AG04450 (cell line): ENCODE measurements around the gene PAN3. TPM values are rescaled to one million over a fixed set of nuclear protein-coding genes. Genes with fewer than 3 reads are reported as not detected.
"Not testable (repeated sequence)": the region's sequence is repeated elsewhere in the genome, so short reads cannot be mapped to it uniquely, and the experiment has no call there.

Experiments used
- CTCF ChIA-PET: fragments of 300-600, 350-600 bp; formaldehyde crosslinking; extraction: SDS; loops from one replicate; lab custom pipeline; 2022; ENCODE audit warnings: antibody characterized with exemption, inconsistent platforms; lab: Charles Lee
- POLR2A ChIA-PET: fragments of 350-600 bp; formaldehyde crosslinking; extraction: SDS; loops from one replicate; lab custom pipeline; 2021; ENCODE audit warnings: antibody characterized with exemption, inconsistent platforms; lab: Yijun Ruan, JAX
- DNase-seq: peaks from one replicate; pipeline ENCODE4 v3.0.0-alpha.2; 2011; ENCODE audit warnings: low read depth, low spot score
- H3K27ac ChIP-seq: one replicate; pipeline ENCODE4 v1.5.1; 2012; ENCODE audit warnings: low read depth, low read length, control low read depth
- H3K27me3 ChIP-seq: one replicate; pipeline ENCODE4 v1.6.0; 2012; ENCODE audit warnings: low read length; ENCODE audit not compliant: control insufficient read depth, insufficient read depth
- H3K4me3 ChIP-seq: 2 replicates; pipeline ENCODE4 v1.5.1; 2011; ENCODE audit warnings: mild to moderate bottlenecking, low read depth, low read length, control low read depth
- H3K9me3 ChIP-seq: 2 replicates; pipeline ENCODE4 v1.5.1; 2012; ENCODE audit warnings: low read length; ENCODE audit not compliant: control insufficient read depth, insufficient read depth
- polyA plus RNA-seq: library from polyadenylated mRNA; depleted of rRNA; stranded (reverse); fragments of >200 nt; gene quantifications from 2 replicates; pipeline ENCODE4 v1.2.3, GENCODE V29; 2011
- TF ChIP-seq, protein P1 (sequence below): IDR thresholded peaks from 2 replicates; pipeline ENCODE4 v1.5.1; 2011; ENCODE audit warnings: low read depth, low read length, control low read depth, inconsistent platforms

The PAN3 gene
- polyA plus RNA-seq, 1 experiment = 17.8 TPM

DNA sequence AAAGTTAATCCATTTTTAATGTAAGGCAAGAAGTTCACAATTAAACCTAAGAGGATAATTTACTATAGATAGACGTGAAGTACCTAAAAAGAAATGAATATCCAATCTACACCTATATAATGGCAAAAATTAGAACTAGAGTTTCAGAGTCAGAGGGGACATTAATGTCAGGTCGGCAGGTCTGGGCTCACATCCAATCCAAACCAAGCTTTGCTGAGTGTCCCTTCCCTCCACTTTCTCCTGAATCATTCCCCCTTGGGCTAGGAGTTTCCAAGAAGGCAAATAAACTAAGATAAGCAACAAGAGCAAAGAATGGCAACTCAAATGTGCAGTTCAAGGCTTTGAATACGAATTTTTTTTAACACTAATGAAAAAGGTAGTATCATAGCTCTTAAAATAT lies 40.8 kb upstream of the PAN3 start:
- Histone ChIP-seq H3K4me3 (no peak overlapping the region), H3K9me3 (no peaks in the 10 kb centered on the region), H3K27ac (no peak overlapping the region), H3K27me3 (peaks cover 42% of the 10 kb centered on the region)
- CTCF ChIA-PET = no interaction called here
- no peak for DNase-seq
- POLR2A ChIA-PET = no interaction called here
- TF ChIP-seq, protein P1, sequence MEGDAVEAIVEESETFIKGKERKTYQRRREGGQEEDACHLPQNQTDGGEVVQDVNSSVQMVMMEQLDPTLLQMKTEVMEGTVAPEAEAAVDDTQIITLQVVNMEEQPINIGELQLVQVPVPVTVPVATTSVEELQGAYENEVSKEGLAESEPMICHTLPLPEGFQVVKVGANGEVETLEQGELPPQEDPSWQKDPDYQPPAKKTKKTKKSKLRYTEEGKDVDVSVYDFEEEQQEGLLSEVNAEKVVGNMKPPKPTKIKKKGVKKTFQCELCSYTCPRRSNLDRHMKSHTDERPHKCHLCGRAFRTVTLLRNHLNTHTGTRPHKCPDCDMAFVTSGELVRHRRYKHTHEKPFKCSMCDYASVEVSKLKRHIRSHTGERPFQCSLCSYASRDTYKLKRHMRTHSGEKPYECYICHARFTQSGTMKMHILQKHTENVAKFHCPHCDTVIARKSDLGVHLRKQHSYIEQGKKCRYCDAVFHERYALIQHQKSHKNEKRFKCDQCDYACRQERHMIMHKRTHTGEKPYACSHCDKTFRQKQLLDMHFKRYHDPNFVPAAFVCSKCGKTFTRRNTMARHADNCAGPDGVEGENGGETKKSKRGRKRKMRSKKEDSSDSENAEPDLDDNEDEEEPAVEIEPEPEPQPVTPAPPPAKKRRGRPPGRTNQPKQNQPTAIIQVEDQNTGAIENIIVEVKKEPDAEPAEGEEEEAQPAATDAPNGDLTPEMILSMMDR = no peak

DNA sequence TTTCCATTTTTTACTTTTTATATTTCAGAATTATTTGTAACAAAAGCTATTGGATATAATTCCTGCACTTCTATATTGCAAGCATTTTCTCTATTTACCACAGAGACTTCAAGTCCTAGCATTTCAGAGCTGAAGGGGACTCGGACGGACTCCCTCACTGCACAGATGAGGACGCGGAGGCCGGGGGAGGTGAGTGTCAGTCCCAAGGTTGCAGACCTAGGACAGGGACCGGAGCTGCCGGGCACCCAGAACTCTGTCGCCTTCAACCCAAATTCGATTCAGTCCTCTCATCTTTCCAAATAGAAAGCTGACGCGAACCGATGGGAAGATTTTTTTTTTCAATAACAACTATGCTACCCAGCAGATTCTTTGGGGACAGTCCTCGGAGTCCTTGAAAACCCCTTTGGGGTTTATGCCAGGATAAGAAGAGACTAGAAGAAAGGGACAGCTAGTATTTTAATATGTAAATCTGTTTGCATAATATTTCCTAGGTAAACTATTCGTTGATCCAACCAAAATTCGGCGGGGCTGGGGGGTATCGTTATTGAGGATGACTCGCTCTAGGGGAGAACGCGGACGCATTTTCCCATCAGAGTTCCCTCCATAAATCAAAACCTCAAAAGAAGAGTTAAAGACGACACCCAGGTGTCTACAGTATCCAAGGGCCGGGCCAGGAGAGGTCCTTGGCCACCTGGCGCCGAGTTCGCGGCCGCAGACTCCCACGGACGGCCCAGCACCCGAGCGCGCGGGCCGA lies 38.8 kb upstream of the PAN3 start:
- TF ChIP-seq, protein P1 = no peak
- CTCF ChIA-PET = interaction anchor here (0.6 kb wide), 1 partner anchor 652 kb away, joined by 5 read pairs; no protein-coding TSS in a partner anchor
- POLR2A ChIA-PET = no interaction called here
- Histone ChIP-seq H3K27ac (no peak overlapping the region), H3K27me3 (peaks cover 41% of the 10 kb centered on the region), H3K4me3 (no peak overlapping the region; the same call in 1 of the 2 replicates), H3K9me3 (no peaks in the 10 kb centered on the region)
- DNase-seq = no peak

DNA sequence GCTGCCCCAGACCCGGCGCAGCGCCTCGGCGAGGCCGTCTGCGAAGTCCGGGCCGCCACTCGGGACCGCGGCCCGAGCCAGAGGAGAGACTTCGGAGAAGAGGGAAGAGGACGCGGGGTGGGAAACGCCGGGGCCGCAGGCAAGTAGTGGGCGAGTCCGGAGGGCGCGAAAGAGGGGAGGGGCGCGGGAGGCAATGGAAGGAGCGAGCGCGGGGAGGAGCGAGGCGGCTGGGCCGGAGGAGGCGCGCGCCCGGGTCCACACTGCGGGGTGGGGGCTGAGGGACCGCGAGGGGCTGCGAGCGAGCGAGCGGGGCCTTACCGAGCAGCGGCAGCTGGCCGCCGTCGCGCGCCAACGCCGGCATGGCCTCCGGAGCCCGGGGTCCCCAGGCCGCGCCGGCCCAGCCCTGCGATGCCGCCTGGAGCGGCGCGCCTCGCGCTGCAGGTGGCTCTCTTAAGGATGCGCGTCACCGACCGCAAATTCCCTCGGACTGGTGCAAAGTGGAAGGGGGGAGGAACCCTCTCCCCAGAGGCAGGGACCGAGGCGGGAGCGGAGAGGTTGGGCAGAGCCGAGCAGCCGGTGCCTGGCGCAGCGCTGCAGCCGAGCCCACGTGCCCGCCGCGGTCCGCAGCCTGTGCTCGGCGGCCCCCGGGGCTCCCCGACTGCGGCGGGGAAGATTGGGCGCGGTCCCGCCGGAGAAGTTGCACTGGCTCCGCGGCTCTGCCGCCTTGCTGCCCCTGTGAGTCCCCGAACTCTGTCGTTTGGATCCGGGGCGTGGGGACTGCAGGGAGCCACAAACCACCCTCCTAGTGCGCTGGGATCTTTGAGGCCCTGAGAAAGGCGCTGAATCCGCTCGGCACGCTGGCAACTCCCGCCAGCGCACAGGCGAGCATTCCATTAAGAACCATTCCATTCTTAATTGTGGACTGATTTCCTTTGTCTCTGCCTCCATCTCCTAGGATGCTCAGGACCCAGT lies 37.9 kb upstream of the PAN3 start, which contains the start of gene FLT3:
FLT3 (minus strand) TSS at position 427 of the 972 bp plus-strand sequence; CDS start at position 361, 66 bp downstream.
- TF ChIP-seq, protein P1 = no peak
- POLR2A ChIA-PET = no interaction called here
- H3K27me3 ChIP-seq = peaks cover 41% of the 10 kb centered on the region
- CTCF ChIA-PET = interaction anchor here (0.6 kb wide), 1 partner anchor 651 kb away, joined by 5 read pairs; no protein-coding TSS in a partner anchor
- no peaks in the 10 kb centered on the region for H3K9me3 ChIP-seq
- no peak for DNase-seq
- peak within 1 kb of the TSS; percentile 44 for H3K4me3 ChIP-seq
- no peak within 1 kb of the TSS for H3K27ac ChIP-seq

DNA sequence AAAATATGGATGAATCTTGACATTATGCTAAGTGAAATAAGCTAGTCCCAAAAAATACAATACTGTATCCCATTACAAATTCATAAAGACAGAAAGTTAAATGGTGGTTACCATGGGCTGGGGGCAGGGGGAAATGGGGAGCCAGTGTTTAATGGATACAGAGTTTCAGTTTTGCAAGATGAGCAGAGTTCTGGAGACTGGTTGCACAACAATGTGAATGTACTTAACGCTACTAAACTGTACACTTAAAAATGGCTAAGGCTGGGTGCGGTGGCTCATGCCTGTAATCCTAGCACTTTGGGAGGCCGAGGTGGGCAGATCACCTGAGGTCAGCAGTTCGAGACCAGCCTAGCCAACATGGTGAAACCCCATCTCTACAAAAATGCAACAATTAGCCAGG lies 36.5 kb upstream of the PAN3 start:
- POLR2A ChIA-PET, CTCF ChIA-PET: not testable (repeated sequence)

DNA sequence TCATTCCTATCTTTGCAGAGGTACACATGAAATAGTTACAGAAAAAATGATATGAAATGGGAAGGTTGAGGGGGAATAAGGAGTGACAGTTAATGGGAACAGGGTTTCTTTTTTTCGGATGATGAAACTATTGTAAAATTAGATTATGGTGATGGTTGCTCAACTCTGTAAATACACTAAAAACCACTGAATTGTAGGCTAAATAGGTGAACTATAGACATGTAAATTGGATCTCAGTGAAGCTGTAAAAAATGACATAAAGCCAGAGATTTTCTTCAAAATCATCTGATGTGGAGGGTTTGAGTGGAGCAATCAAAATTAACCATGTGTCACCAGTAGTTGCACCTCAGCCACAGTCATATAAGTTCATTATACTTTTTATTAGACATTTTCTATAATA lies 31.4 kb upstream of the PAN3 start:
- ChIA-PET CTCF (no interaction called here), POLR2A (no interaction called here)
- TF ChIP-seq, protein P1 = no peak
- DNase-seq = no peak
- peaks cover 12% of the 10 kb centered on the region for H3K27me3 ChIP-seq
- H3K27ac ChIP-seq = no peak overlapping the region
- H3K9me3 ChIP-seq = no peaks in the 10 kb centered on the region
- no peak overlapping the region for H3K4me3 ChIP-seq

More for the DNA sequence above, 36.5 kb upstream of the PAN3 start:
- H3K27ac ChIP-seq, H3K9me3 ChIP-seq, H3K4me3 ChIP-seq, DNase-seq: not testable (repeated sequence)
- peaks cover 37% of the 10 kb centered on the region for H3K27me3 ChIP-seq
